GM18526 (cell line): ENCODE results near the gene CYP2U1.

Experiments
- POLR2A ChIP-seq: IDR thresholded peaks from 3 replicates; pipeline ENCODE4 v1.6.1; 2011; ENCODE audit not compliant: insufficient read length; ENCODE audit errors: extremely low read depth

CYP2U1 gene

DNA sequence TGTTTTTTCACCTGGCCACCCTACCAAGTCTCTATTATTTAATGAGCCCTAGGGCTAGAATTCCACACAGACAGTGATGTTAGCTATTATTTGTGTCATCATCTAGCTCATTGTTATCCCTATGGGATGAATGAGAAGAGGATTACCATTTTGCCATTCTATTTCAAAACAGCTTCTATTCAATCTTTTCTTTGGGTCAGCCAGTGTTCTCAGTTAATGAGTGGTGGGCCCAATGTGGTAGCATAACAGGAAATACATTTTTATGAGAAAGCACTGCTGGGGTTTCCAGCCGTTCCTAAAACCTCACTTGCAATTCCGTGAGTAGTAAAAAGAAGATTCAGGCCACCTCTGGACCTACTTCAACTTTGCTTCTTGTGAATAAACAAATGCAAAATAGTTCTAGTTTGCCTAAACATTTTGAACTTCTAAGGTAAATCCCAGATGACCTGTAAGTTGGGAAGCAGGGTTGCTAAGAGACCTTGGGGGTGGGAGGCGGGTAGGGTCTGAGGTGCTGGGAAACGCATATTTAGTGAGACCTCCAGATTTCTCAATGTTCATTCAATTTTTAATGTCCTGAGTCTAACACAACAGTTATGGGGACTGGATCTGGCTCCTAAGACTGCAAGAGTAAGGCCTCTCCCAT, 24.8 kb upstream of the CYP2U1 start:
- no peak for TF ChIP-seq POLR2A

DNA sequence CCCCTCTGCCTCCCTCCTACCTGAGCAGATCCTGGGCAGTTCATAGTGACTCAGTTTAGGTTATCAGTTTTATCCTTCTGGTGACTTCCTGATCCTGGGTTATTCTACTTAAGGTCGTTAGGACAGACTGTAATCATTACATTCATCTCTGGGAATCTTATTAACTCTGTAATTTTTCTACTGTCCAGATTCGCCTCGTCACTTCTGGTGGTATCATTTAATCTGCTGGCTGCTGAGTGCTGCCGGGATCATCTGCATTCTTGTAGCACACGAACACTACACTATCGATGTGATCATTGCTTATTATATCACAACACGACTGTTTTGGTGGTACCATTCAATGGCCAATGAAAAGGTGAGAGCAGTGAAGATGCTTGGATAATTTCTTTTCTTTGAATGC, 23.0 kb upstream of the CYP2U1 start:
- no peak for TF ChIP-seq POLR2A

GRCh38 chr4:107913283-107913899, 18.0 kb upstream of the CYP2U1 start:
- TF ChIP-seq POLR2A, result no peak

DNA sequence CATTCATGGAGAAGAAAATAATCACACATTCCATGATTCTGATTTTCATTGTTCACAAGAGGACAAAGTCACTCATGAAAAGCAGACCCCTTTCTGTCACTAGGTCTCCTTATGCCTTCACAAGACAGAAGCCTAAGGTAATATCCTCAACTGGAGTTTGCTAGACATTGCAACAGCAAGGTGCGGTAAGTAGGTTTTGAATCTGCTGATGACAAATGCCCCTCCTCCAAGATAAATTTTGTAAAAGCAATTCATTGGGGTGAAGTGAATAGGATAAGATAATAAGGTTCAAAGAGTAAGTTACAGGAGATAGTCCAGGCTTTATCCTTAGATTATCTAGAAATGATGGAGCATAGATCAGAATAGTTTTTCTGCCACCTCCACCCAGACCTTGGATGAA, 16.1 kb upstream of the CYP2U1 start:
- no peak for TF ChIP-seq POLR2A

DNA sequence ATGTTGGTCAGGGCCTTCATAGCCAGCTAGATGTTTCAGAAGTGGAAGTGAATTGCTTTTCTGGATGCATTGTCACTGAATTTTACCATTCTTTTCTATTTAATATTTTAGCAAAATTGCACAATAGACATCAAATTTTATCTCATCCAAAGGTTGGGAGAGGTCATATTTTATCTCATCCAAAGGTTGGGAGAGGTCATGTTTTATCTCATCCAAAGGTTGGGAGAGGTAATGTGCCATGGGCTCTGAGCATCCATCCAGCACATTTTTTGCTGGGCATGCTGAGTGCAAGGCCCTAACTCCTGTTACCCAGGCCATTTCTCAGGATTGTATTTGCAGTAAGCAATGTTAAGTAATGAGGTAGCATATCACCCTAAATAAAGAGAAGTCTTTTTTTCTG, 14.7 kb upstream of the CYP2U1 start:
- no peak for TF ChIP-seq POLR2A

DNA sequence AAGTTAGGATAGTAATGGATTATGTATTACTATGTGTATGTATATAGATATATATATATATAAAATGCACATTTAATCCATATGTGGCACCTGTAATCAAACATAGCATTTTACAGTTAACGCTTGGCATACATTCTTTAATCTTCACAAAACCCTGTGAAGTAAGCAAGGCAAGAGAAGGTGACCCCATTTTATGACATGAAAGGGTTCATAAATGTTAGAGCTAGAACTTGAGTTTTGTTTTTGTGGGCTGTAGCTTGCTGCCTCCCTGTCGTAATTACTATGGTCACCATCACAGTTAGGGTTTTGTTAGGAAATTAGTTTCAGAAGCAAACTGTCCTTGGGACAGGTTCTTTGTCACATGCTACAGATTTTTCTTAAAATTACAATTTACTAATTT, 13.8 kb upstream of the CYP2U1 start:
- TF ChIP-seq POLR2A, result no peak

GRCh38 chr4:107922486-107923473, 8.6 kb upstream of the CYP2U1 start:
- no peak for TF ChIP-seq POLR2A

- no peak for TF ChIP-seq POLR2A
These were observed 499 bp downstream of the CYP2U1 start for GRCh38 chr4:107931775-107932321.

DNA sequence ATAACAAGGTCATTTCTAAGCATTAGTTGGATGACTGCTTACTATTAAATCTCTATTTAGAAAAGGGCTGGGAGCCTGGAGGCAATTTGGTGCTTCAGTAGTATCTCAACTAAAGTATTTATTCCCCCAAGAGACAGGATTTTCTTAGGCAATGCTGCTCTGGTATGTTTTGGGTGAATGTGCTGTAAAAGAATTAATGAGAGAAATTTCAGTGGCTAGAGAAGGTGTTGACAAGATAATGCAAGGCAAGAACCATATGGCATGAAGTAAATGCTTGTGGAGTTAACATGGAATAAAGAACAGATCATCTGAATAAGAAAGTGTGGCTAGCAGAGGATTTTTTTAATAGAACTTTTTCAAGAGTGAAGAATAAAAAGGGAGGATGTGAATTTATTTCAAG, 3.9 kb downstream of the CYP2U1 start:
- no peak for TF ChIP-seq POLR2A

- TF ChIP-seq POLR2A, result no peak
These were observed 5.7 kb downstream of the CYP2U1 start for GRCh38 chr4:107937040-107937439.

GRCh38 chr4:107939307-107939706, 8.0 kb downstream of the CYP2U1 start:
- no peak for TF ChIP-seq POLR2A

DNA sequence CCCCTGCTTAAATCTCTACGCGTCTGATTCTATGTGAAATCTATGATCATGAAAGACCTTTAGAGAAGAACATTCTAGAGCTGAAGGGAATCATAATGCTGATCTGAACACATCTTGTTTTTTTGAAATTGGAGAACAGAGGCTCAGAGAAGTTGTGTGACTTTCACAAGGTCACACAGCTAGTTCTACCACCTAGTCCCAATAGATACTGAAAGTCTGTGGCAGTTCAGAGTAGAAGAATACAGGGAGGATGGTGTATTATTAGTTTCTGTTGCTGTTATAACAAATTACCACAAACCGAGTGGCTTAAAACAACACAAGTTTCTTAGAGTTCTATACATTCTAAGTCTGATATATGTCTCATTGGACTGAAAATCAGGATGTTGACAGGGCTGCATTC, 14.5 kb downstream of the CYP2U1 start:
- TF ChIP-seq POLR2A, result no peak

DNA sequence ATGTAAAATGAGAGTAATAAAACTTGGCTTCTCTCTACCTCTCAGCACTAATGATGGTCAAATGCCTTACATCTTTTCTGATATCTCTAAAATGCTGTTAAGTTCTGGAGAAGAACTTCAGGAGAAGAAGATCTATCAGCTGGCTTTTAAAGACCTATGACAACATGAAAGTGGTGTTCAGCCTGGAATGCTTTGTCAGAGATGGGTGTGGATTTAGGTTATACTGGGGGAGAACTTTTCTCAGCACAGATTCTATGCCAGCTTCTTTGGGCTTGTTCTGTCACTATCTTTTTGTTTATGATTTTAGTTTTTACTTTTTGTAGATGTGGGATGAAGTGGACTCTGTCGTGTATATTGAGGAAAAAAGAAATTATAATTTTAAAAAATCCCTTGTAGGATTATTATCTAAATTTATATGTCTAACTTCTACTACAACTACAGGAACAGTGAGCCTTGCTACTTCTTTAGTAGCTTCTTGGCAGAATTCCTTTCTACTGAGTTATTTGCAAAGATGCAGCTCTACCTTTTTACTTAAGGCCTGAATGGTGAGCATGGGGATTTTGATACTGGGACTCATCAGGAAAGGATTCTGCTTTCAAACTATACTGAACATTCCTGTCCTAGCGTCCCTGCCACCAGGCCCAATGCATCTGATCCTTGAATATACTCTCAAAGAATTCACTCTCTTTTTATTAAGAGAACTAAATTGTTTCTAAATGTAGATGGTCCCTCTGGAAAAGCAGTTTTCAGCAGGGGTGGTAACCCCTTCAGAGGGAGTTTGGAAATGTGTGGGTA, 19.6 kb downstream of the CYP2U1 start:
- TF ChIP-seq POLR2A, result no peak

GRCh38 chr4:107951551-107951950, 20.2 kb downstream of the CYP2U1 start:
- TF ChIP-seq POLR2A, result no peak

DNA sequence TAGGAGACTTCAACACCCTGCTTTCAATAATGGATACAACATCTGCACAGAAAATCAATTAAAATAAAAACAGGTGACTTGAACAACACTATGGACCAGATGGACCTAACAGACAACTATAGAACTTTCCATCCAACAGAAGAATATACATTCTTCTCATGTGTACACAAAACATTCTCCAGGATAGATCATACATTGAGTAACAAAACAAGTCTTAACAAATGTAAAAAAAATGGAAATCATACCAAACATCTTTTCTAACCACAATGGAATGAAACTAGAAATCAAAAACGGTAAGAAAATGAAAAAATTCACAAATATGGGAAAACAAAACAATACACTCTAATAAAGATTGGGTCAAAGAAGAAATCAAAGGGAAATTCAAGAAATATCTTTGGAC, 24.7 kb downstream of the CYP2U1 start:
- TF ChIP-seq POLR2A, result no peak
